ENCODE data around the gene NCAPG2.

The NCAPG2 gene

GRCh38 chr7:158727690-158728089 lies 23.1 kb upstream of the NCAPG2 start:
- no peak overlapping the region for H3K4me3 ChIP-seq (ENCODE audit: low read depth, low read length)
- ChIA-PET POLR2A (no interaction called here), CTCF (no interaction called here)
- DNase-seq (ENCODE audit: low read depth, low spot score), result no peak
- TF ChIP-seq, protein P1, sequence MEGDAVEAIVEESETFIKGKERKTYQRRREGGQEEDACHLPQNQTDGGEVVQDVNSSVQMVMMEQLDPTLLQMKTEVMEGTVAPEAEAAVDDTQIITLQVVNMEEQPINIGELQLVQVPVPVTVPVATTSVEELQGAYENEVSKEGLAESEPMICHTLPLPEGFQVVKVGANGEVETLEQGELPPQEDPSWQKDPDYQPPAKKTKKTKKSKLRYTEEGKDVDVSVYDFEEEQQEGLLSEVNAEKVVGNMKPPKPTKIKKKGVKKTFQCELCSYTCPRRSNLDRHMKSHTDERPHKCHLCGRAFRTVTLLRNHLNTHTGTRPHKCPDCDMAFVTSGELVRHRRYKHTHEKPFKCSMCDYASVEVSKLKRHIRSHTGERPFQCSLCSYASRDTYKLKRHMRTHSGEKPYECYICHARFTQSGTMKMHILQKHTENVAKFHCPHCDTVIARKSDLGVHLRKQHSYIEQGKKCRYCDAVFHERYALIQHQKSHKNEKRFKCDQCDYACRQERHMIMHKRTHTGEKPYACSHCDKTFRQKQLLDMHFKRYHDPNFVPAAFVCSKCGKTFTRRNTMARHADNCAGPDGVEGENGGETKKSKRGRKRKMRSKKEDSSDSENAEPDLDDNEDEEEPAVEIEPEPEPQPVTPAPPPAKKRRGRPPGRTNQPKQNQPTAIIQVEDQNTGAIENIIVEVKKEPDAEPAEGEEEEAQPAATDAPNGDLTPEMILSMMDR (IDR thresholded peaks at IDR 0.05; ENCODE audit: insufficient read depth, low read length, missing control alignments), result no peak

DNA sequence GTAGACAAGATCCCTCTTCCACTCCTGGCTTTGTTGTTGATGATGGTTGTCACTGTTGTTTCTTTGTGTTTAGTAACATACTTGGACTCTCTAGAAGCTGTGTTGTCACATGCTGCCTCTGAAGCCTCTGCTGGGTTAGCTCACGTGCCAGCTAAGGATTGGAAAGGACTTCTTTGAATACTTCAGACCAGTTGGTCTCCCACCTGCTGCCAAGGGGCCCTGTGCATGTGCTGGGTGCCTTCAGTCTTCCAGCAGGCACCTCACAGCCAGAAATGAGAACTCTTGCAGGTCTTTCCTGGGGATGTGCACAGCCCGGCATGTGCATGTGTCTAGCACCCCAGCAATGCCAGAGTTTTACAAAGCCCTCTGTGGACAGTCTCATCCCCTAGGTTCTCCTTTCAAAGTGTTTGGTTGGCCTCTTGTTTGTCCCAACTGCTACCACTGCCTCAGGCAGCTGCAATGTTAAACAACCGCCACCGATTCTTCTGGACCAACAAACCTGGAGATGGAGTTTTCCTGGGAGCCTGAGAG lies 21.7 kb upstream of the NCAPG2 start:
- CTCF ChIA-PET, result interaction anchor here (2.2 kb wide), 1 partner anchor 14 kb away, joined by 6 read pairs; no protein-coding TSS in a partner anchor
- no peak overlapping the region for H3K4me3 ChIP-seq (ENCODE audit: low read depth, low read length)
- TF ChIP-seq, protein P1 (IDR thresholded peaks at IDR 0.05; ENCODE audit: insufficient read depth, low read length, missing control alignments), result no peak
- no peak for DNase-seq (ENCODE audit: low read depth, low spot score)
- POLR2A ChIA-PET, result interaction anchor here (0.7 kb wide), 1 partner anchor 28 kb away, joined by 3 read pairs; no protein-coding TSS in a partner anchor

- ChIA-PET POLR2A (no interaction called here), CTCF (interaction anchor here (0.9 to 2.2 kb wide), 2 partner anchors 8 to 15 kb away, joined by 3 to 6 read pairs; no protein-coding TSS in a partner anchor)
- DNase-seq (ENCODE audit: low read depth, low spot score), result no peak
- no peak overlapping the region for H3K4me3 ChIP-seq (ENCODE audit: low read depth, low read length)
- TF ChIP-seq, protein P1 (IDR thresholded peaks at IDR 0.05; ENCODE audit: insufficient read depth, low read length, missing control alignments), result no peak
Measured at GRCh38 chr7:158725506-158725800, 20.8 kb upstream of the NCAPG2 start.

DNA sequence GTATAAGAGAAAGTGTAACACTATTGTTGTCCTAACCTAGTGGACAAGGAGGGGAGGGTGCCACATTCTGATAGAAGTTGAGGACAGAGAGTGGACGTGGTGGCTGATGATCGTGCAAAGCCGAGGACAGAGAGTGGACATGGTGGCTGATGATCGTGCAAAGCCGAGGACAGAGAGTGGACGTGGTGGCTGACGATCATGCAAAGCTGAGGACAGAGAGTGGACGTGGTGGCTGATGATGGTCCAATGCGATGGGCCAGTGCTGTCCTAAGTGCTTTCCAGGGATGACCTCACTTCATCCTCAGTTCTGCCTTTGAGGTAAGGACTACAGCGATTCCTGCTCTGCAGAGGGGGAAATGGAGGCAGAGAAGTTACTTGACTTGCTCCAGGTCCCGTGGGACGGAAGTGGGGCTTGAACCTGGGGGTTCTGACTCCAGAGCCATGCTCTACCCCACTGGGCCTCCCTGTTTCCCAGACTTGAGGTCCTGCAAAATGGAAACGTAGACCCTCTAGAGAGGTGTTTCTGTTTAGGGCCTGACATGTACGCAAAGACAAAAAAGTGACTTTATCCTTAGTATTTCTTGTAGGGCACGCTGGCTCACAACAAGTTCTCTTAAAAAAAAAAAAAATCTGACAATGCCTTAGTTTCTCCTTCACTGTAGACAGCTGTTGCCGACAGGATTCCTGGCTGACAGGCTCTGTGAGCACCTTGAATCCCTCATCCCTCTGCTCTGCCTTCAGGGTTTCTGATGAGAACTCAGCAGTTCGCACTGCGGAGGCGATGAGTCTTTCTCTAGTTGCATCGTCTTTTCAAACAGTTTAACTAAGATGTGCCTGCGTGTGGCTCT lies 20.3 kb upstream of the NCAPG2 start:
- no peak for DNase-seq (ENCODE audit: low read depth, low spot score)
- no peak overlapping the region for H3K4me3 ChIP-seq (ENCODE audit: low read depth, low read length)
- POLR2A ChIA-PET, result no interaction called here
- CTCF ChIA-PET, result interaction anchor here (0.9 to 2.2 kb wide), 2 partner anchors 9 to 16 kb away, joined by 3 to 6 read pairs; no protein-coding TSS in a partner anchor
- TF ChIP-seq, protein P1 (IDR thresholded peaks at IDR 0.05; ENCODE audit: insufficient read depth, low read length, missing control alignments), result no peak

DNA sequence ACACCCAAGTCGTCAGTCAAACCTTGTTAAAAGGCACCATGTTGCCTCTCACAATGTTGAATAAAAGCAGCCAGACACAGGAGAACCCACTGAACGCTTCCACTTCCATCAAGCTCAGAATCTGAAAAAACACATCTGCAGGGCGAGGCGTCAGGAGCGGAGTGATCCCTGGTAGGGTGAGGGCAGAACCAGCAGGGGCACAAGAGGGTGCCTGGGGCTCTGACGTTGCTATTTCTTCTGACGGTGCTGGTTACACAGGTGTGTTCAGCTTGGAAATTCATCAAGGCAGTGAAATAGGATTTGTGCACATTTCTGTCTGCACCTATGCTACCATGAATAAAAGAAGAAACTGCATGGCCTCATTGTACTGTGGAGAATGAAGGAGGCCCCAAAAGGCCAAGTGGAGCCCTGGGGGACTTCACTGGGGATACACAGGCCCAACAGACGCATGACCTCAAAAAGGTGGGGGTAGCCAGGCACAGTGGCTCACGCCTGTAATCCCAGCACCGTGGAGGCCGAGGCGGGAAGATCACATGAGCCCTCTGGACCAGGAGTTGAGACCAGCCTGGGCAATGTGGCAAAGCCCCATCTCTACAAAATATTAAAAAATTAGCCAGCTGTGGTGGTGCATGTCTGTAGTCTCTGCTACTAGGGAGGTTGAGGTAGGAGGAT lies 19.2 kb upstream of the NCAPG2 start:
- no peak overlapping the region for H3K4me3 ChIP-seq (ENCODE audit: low read depth, low read length)
- TF ChIP-seq, protein P1 (IDR thresholded peaks at IDR 0.05; ENCODE audit: insufficient read depth, low read length, missing control alignments), result no peak
- ChIA-PET POLR2A (no interaction called here), CTCF (no interaction called here)
- DNase-seq (ENCODE audit: low read depth, low spot score), result no peak

DNA sequence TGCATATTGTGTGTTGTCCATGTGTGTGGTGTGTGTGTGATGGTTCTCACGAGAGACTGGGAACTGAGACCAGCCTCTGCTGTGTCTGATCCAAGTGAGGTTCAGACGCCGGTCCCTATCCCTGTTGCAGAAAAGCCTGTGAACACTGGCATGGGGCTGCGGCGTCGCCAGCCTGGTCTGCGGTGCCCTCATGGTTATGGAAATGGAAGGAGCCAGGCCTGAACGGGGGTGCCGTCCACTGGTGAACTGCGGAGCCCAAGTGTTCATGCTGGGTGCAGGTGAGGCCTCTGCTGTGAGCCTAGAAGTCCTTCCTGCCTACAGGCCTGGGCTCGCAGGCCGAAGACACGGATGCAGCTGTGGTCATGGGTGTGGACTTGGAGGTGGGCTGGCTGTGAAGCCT lies 18.7 kb upstream of the NCAPG2 start:
- DNase-seq (ENCODE audit: low read depth, low spot score), result no peak
- ChIA-PET CTCF (no interaction called here), POLR2A (no interaction called here)
- TF ChIP-seq, protein P1 (IDR thresholded peaks at IDR 0.05; ENCODE audit: insufficient read depth, low read length, missing control alignments), result no peak
- no peak overlapping the region for H3K4me3 ChIP-seq (ENCODE audit: low read depth, low read length)
